Middle frontal gyrus (tissue), 1 donor: ENCODE data around the gene LPCAT4.
"Not testable (repeated sequence)": the region's sequence is repeated elsewhere in the genome, so short reads cannot be mapped to it uniquely, and the experiment has no call there.

Source experiments
- DNase-seq: peaks from one replicate; pipeline ENCODE4 v3.0.0-alpha.2; 2015; ENCODE audit warnings: low spot score; ENCODE audit errors: extremely low spot score

Gene LPCAT4, protein sequence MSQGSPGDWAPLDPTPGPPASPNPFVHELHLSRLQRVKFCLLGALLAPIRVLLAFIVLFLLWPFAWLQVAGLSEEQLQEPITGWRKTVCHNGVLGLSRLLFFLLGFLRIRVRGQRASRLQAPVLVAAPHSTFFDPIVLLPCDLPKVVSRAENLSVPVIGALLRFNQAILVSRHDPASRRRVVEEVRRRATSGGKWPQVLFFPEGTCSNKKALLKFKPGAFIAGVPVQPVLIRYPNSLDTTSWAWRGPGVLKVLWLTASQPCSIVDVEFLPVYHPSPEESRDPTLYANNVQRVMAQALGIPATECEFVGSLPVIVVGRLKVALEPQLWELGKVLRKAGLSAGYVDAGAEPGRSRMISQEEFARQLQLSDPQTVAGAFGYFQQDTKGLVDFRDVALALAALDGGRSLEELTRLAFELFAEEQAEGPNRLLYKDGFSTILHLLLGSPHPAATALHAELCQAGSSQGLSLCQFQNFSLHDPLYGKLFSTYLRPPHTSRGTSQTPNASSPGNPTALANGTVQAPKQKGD

GRCh38 chr15:34367101-34368081, at the start of gene LPCAT4:
TSS of gene LPCAT4 (minus strand) at chr15:34367196. CDS start at chr15:34367100, 96 bp downstream.
- DNase-seq = peak; percentile 86

GRCh38 chr15:34409511-34409910, 42.5 kb upstream of the LPCAT4 start:
- DNase-seq = not testable (repeated sequence)

DNA sequence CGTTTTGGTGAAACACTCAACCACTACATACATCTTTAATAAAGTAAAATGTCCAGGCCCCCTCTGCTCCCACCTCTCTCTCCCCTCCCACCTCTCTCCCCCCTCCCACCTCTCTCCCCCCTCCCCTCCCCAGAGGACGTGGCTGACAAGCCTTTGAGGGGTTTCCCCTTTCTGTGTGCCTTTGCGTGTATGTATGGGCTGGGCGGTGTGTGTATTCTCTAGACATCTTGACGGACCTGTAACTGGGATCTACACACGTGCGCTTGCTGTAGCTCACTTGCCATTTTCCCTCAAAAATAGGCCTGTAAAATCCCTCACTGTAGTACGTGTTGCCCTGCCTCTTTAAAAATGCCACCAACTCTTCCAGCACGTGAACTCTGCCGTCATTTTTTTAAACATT, 42.0 kb upstream of the LPCAT4 start:
- DNase-seq = not testable (repeated sequence)

DNA sequence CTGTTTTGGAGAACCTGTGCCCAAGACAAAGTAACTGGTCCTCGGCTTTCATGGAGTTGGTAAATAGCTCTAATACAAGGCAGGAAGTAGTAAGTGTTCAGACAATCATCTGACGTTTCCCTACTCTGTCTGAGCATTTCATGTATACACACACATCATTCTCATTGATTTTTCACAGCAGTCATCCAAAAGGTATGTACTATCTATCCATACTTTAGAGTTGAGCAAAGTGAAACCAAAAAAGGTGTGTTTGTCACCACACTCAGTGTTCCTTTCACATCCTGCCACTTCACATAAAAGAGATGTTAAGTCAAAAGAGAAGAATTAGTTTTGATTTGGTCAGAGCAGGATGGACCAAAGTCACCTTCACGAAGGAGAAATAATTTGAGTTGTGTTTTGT, 36.9 kb upstream of the LPCAT4 start:
- not testable (repeated sequence) for DNase-seq

DNA sequence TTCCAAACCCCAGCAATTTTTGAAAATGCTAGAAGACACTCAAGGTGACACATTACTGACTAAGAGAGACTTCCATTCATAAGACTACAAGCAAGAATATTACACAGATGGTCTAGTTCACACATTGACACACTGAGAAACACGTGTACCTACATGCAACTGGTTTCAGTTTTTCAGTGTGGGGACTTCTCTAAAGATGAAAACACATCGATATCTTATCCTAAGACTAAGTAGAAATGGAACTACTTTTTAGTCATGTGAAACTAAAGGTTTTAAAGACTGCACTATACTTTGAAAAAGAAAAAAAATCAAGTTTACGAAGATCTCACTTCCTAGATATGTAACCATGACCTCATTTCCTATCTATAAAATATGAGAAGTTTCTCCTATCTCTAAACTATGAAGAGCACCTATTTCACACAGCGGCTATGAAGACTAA, 36.2 kb upstream of the LPCAT4 start:
- not testable (repeated sequence) for DNase-seq

DNA sequence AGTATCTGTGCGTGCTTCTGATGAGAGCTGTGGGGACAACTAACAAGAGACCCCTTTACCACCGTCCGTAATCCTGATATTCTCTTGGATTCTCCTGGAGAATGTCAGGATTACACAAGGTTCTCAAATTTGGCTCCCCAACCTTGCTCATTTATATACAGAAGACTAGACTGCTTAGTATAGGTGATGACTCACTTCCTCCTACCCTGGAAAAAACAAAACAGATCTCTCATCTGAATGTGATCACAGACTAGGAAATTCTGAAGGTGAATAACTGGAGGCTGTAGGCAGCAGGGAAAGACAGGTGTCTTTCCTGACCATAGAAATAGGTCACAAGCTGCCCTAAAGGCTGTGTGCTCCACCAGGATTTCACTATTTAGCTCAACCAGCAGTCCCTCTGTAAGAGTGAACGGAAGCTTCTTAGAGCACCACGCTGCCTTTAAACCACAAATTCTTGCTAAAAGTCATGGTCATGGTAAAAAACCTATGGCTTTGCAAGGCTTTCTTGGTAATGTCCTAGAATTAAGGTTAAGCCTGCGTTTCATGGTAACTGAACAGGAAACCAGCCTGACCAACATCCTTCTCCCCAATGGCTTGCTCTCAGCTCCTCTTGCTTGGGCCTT, 30.8 kb upstream of the LPCAT4 start:
- not testable (repeated sequence) for DNase-seq

GRCh38 chr15:34392981-34393380, 26.0 kb upstream of the LPCAT4 start:
- DNase-seq = not testable (repeated sequence)

- not testable (repeated sequence) for DNase-seq
Measured at GRCh38 chr15:34389594-34390086, 22.6 kb upstream of the LPCAT4 start.

GRCh38 chr15:34381829-34382521, 15.0 kb upstream of the LPCAT4 start:
- DNase-seq = not testable (repeated sequence)

GRCh38 chr15:34380491-34380890, 13.5 kb upstream of the LPCAT4 start:
- DNase-seq = not testable (repeated sequence)

- DNase-seq = no peak
Measured at GRCh38 chr15:34376856-34377255, 9.9 kb upstream of the LPCAT4 start.

- not testable (repeated sequence) for DNase-seq
Measured at GRCh38 chr15:34375541-34375940, 8.5 kb upstream of the LPCAT4 start.

- no peak for DNase-seq
Measured at GRCh38 chr15:34374816-34375215, 7.8 kb upstream of the LPCAT4 start.

DNA sequence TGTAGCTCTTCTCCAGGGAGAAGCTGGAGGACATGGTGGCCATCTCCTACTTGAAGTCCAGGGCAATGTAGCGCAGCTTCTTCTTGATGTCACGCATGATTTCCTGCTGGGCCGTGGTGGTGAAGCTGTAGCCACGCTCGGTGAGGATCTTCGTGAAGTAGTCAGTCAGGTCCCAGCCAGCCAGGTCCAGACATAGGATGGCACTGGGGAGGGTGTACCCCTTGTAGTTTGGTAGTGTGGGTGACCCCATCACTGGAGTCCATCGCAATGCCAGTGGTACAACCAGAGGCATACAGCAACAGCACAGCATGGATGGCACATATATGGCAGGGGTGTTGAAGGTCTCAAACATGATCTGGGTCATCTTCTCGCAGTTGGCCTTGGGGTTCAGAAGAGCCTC, 7.0 kb upstream of the LPCAT4 start:
- DNase-seq = no peak

DNA sequence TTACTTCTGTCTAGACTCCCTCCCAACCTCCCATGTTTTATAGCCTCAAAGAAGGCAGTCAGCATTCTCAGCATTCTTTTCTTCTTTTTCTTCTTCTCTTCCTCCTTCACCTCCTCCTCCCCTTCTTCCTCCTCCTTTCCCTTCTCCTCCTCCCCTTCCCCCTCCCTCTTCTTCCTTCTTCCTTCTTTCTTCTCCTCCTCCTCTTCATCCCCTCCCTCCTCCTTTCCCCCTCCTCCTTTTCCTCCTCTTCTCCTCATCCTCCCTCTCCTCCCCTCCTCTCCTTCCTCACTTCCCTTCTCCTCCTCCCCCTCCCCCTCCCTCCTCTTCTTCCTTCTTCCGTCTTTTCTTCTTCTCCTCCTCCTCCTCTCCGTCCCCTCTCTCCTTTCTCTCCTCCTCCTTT, 3.6 kb upstream of the LPCAT4 start:
- DNase-seq = no peak

- DNase-seq = no peak
Measured at GRCh38 chr15:34370129-34370528, 3.1 kb upstream of the LPCAT4 start.

- peak; percentile 14 for DNase-seq
Measured at GRCh38 chr15:34366271-34367065, 528 bp downstream of the LPCAT4 start.

DNA sequence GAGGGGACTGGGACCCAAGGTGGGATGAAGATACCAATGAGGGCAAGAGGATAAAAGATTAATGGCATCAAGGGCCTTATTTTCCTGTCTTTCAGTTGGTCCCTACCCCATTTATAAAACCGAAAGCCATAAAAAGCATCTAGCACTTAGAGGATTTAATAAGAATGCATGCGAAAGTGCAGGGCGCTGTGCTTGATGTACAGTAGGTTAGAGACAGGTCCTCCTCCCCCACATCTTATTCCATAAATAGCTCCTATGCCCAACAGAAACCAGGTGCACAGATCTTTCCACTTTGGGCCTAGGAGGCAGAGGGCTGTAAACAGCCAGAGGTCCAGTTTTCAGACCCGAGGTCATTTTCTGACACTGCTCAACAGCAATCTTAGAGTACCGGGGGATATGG, 1.2 kb downstream of the LPCAT4 start:
- no peak for DNase-seq

DNA sequence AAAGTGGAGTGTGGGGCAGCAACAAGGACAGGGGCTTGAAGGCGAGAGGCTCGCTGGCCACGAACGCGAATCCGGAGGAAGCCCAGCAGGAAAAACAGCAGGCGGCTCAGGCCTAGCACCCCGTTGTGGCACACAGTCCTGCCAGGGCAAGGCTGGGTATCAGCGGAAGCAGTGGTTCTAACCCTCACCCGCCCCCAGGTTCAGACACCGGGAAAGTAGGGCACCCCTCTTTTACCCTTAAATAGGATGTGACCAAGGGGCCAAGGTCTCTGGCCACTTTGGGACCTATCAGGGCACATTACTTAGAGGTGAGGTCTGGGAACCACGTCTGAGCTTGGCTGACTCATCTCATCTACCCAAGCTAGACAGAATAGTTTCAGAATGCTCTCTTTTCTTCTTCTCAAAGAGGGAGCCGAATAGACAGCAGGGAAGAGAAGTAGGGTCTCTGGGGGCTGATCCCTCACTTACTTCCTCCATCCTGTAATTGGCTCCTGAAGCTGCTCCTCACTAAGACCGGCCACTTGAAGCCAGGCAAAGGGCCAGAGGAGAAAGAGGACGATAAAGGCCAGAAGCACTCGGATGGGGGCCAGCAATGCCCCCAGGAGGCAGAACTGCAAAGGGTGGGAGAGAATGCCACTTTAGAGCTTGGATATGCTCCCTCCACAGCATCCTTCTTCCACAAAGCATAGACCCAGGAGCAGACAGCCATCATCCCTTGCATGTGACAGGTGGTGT, 1.7 kb downstream of the LPCAT4 start:
- DNase-seq = no peak
